Spleen (tissue), 7 donors: Measurements from ENCODE around the gene PLCB1.

Source experiments
- CTCF ChIP-seq, 11 experiments: fragments of 200-600 bp in 7 of 11; fragments of 450-650 bp in 4 of 11; sonication (generic) in 4 of 11; IDR thresholded peaks in 8 of 11; conservative IDR thresholded peaks in 3 of 11; 1 replicate in 7 of 11; 2 replicates in 4 of 11; pipeline versions ENCODE4 v1.4.0 to v1.8.0; 2016 to 2021; ENCODE audit warnings: antibody characterized with exemption in 11 of 11, inconsistent platforms in 4 of 11, mild to moderate bottlenecking in 1 of 11
- POLR2A ChIP-seq, 3 donors: fragments of 450-650 bp; IDR thresholded peaks; one replicate each; pipeline ENCODE4 v1.5.1; 2017; ENCODE audit warnings: antibody characterized with exemption in 3 of 3, mild to moderate bottlenecking in 1 of 3
- POLR2AphosphoS5 ChIP-seq, 3 donors: sonication (generic); formaldehyde crosslinking; IDR thresholded peaks; one replicate each; pipeline ENCODE4 v1.5.1; 2017; ENCODE audit warnings: antibody characterized with exemption in 3 of 3
- donor health status: DM: no; HTN: no; CAD: no; lungs with moderate emphysema.
- donor health status: DM: no; HTN: no; CAD: no.
- donor health status: DM: no; HTN: no; CAD: no.

GRCh38 chr20:8155812-8156211 lies 23.7 kb downstream of the PLCB1 start:
- TF ChIP-seq CTCF (IDR thresholded peaks at IDR 0.05 in 8 of 11, conservative IDR thresholded peaks at IDR 0.05 in 3 of 11): no peak
- no peak for TF ChIP-seq POLR2AphosphoS5 (IDR thresholded peaks at IDR 0.05)
- TF ChIP-seq POLR2A (IDR thresholded peaks at IDR 0.05): no peak
